ENCODE data around the gene GSG1.

GSG1 gene

DNA sequence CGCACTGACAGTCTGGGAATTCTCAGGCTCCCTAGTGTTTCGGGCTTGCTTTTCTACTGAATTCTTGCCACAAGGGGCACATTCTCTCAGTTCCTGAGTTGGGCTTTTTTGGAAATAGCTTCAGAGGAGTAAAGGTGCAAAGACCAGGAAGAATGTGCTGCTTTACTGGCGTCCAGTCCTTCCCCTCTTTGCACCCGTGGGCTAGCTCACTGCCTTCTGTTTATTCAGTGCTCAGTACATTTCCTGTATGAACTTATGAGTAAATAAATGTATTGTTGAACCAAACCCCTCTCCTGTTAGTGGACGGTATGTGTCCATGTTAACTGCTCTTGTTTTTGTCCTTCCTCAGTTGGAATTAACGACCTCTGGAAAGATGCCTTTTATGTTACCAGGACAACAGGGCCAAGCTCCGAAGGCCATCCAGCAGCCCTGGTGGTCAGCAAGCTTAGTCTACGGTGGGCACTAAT, 24.0 kb downstream of the GSG1 start:
- no peak for DNase-seq (ENCODE audit: low read depth)
- H3K4me3 ChIP-seq (ENCODE audit: low read depth, low read length): no peak overlapping the region

DNA sequence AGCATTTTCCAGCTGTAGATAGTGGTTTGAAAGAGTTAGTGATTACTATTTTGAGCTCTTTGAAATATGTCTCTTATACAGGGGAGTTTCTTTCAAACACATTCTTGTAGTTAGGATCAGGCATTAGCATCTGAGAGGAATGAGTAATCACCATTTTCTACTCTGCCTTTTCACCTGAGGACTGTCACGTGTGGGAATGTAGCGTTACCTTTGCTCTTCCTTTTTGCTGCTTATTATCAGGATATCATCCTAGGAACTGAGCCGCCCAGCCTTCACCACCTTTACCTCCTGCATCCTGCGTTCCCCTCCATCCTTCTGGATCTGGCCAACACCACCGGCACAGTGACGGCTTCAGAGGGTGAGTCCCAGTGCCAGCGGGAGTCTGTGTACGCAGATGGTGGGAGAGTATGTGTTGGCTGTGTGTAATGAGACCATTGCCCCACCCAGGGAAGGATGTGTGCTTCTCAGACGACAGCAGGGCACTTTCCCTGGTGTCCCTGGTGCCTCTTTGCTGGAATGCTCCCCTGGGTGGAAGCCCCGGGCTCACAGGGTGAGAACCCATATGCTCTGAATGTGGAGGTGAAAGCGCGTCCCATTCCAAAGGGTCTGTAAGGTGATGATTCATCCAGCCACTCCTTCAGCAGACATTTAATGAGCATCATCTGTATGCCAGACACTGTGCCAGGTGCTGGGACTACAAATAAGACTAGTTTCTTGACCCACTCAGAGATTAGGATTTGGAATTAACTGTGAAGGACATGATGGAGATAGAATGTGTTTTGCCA, 27.5 kb downstream of the GSG1 start:
- DNase-seq (ENCODE audit: low read depth): no peak
- TF ChIP-seq, protein P1, sequence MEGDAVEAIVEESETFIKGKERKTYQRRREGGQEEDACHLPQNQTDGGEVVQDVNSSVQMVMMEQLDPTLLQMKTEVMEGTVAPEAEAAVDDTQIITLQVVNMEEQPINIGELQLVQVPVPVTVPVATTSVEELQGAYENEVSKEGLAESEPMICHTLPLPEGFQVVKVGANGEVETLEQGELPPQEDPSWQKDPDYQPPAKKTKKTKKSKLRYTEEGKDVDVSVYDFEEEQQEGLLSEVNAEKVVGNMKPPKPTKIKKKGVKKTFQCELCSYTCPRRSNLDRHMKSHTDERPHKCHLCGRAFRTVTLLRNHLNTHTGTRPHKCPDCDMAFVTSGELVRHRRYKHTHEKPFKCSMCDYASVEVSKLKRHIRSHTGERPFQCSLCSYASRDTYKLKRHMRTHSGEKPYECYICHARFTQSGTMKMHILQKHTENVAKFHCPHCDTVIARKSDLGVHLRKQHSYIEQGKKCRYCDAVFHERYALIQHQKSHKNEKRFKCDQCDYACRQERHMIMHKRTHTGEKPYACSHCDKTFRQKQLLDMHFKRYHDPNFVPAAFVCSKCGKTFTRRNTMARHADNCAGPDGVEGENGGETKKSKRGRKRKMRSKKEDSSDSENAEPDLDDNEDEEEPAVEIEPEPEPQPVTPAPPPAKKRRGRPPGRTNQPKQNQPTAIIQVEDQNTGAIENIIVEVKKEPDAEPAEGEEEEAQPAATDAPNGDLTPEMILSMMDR (IDR thresholded peaks at IDR 0.05; ENCODE audit: insufficient read depth, low read depth, low read length, missing control alignments): no peak
- no peak overlapping the region for H3K4me3 ChIP-seq (ENCODE audit: low read depth, low read length)

More for the DNA sequence above, 24.0 kb downstream of the GSG1 start:
- TF ChIP-seq, protein P1 (IDR thresholded peaks at IDR 0.05; ENCODE audit: insufficient read depth, low read depth, low read length, missing control alignments): no peak

DNA sequence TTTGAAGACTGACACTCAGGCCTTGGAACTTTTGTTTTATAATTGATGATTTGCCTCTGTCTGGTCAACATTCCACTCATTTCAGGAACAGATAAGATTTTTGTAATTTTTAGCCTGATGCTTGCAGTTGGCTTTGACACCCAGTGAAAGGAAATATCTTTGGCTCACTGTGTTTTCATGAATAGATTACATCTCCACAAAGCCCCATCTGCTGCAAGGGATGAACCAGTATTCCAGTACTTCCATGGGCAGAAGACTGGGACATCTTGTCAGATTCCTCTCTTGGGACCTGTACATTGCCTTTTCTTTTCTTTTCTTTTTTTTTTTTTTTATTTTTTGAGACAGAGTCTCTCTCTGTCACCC, 28.4 kb downstream of the GSG1 start:
- no peak overlapping the region for H3K4me3 ChIP-seq (ENCODE audit: low read depth, low read length)
- TF ChIP-seq, protein P1 (IDR thresholded peaks at IDR 0.05; ENCODE audit: insufficient read depth, low read depth, low read length, missing control alignments): no peak
- no peak for DNase-seq (ENCODE audit: low read depth)

DNA sequence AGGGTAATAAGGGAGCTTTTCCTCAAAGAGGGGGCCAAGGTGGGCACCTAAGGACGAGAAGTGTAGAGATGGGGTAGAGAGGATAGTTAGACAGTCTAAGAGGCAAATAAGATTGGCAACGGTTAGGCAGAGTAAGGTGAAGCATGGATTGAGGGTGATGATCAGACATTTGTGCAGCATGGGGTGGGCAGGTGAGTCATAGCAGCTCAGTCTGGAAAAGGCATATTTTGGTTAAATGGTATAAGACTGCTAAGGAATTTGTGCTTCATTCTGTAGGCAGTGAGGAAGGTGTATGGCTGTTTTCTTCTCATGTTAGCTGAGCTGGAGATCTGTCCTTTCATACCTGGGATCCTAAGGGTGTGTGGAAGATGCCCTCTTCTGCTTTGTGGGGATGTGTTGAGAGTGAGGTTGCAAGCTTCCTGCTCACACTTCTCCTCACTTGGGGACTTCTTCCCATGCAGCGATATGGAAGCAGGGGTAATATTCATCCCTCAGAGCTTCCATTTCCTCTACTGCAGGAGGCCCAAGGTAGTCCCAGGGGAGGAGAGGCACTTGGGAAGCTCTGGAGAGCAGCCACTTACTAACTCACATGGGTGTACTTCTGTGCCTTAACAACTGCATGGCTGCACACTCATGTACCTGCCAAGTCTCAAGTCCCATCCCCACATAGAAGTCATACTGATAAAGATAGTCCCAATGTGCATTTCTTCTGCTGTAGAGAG, 28.9 kb downstream of the GSG1 start:
- TF ChIP-seq, protein P1 (IDR thresholded peaks at IDR 0.05; ENCODE audit: insufficient read depth, low read depth, low read length, missing control alignments): no peak
- DNase-seq (ENCODE audit: low read depth): no peak
- no peak overlapping the region for H3K4me3 ChIP-seq (ENCODE audit: low read depth, low read length)

DNA sequence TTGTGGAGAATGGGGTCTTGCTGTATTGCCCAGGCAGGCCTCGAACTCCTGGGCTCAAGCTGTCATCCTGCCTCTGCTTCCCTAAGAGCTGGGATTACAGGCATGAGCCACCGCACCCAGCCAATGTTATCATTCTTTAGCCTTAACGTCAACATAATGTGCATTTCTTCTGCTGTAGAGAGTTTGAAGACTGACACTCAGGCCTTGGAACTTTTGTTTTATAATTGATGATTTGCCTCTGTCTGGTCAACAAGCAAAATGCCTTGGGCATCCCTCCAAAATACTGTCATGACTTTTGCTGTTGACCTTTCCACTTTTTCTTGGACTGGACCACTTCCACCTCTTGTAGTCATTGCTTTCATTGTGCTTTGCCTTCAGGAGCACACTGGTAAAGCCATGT, 30.3 kb downstream of the GSG1 start:
- DNase-seq (ENCODE audit: low read depth): no peak
- TF ChIP-seq, protein P1 (IDR thresholded peaks at IDR 0.05; ENCODE audit: insufficient read depth, low read depth, low read length, missing control alignments): no peak
- no peak overlapping the region for H3K4me3 ChIP-seq (ENCODE audit: low read depth, low read length)

DNA sequence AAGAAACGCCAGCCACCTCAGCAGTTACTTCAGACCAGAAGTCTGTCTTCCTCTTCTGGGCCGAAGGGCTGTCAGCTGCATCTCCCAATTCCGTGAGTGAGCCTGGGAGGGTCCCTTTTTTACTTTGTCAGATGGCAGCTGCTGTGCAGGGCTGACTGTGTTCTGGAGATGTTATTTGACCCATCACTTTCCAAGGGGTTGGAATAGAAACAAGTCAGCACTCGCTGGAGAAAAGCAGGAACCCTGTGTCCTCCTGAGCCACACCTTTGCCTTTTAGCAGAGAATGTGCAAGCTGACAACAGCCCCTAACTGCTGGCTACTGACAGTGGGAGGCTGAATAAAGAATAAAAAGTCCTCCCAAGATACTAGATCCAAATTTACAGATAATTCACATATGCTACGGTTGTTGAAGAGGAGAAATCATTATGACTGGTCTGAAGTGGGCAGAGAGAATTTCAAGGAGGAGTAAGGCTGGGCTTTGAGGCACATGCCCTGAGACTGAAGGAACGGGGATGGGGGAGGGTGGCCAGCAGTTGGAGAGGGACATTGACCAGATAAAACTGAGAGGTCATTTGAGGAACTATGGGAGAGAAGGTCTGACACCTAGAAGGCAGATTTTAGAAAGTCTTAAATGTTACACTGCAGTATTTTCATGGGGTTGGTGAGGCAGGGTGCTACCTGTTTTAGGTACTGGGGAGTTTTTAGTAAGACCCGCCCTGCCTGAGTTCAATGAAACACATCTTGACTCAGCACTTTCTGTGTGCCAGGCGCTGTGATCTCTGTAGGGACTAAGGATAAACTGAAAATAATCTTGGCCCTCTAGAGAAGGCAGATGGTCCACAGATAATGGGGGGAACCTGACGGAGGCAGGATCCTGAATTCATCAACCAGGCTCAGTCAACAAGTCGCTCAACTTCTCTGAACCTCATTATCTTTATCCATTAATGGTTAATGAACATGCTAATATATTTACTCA, 31.9 kb downstream of the GSG1 start:
- no peak for DNase-seq (ENCODE audit: low read depth)
- no peak overlapping the region for H3K4me3 ChIP-seq (ENCODE audit: low read depth, low read length)
- TF ChIP-seq, protein P1 (IDR thresholded peaks at IDR 0.05; ENCODE audit: insufficient read depth, low read depth, low read length, missing control alignments): no peak
